GM20431 (cell line): ENCODE data around the gene KIRREL3.

Source experiments
- in situ Hi-C: fragments of 300-500 bp; cut with MseI, MboI; formaldehyde crosslinking; loops from one replicate; pipeline ENCODE4 v1.15.0; 2020; ENCODE audit warnings: low sequenced_read_pairs; ENCODE audit not compliant: unreplicated experiment

KIRREL3 gene

GRCh38 chr11:126599217-126599897 lies 401.2 kb downstream of the KIRREL3 start:
- in situ Hi-C loops, result no loop called here

- in situ Hi-C loops, result no loop called here
Observed at GRCh38 chr11:126598344-126599216, 402.0 kb downstream of the KIRREL3 start.

- in situ Hi-C loops, result no loop called here
Observed at GRCh38 chr11:126597041-126597440, 403.5 kb downstream of the KIRREL3 start.

GRCh38 chr11:126596474-126596873 lies 404.1 kb downstream of the KIRREL3 start:
- in situ Hi-C loops, result no loop called here

GRCh38 chr11:126595560-126595959 lies 405.0 kb downstream of the KIRREL3 start:
- in situ Hi-C loops, result no loop called here

- in situ Hi-C loops, result no loop called here
Observed at GRCh38 chr11:126594921-126595367, 405.6 kb downstream of the KIRREL3 start.

GRCh38 chr11:126592496-126593410 lies 407.8 kb downstream of the KIRREL3 start:
- in situ Hi-C loops, result no loop called here

- in situ Hi-C loops, result no loop called here
Observed at GRCh38 chr11:126591966-126592489, 408.5 kb downstream of the KIRREL3 start.

- in situ Hi-C loops, result no loop called here
Observed at GRCh38 chr11:126589492-126589803, 411.1 kb downstream of the KIRREL3 start.

- in situ Hi-C loops, result no loop called here
Observed at GRCh38 chr11:126588630-126589491, 411.7 kb downstream of the KIRREL3 start.

GRCh38 chr11:126587541-126587940 lies 413.0 kb downstream of the KIRREL3 start:
- in situ Hi-C loops, result no loop called here

GRCh38 chr11:126585774-126586491 lies 414.6 kb downstream of the KIRREL3 start:
- in situ Hi-C loops, result no loop called here

- in situ Hi-C loops, result no loop called here
Observed at GRCh38 chr11:126585388-126585773, 415.2 kb downstream of the KIRREL3 start.

- in situ Hi-C loops, result no loop called here
Observed at GRCh38 chr11:126583594-126584427, 416.8 kb downstream of the KIRREL3 start.

- in situ Hi-C loops, result no loop called here
Observed at GRCh38 chr11:126583101-126583500, 417.5 kb downstream of the KIRREL3 start.

- in situ Hi-C loops, result no loop called here
Observed at GRCh38 chr11:126581871-126582648, 418.5 kb downstream of the KIRREL3 start.

GRCh38 chr11:126578426-126578825 lies 422.1 kb downstream of the KIRREL3 start:
- in situ Hi-C loops, result no loop called here
